ENCODE data around the gene PNLDC1.
"Not testable (repeated sequence)": the region's sequence is repeated elsewhere in the genome, so short reads cannot be mapped to it uniquely, and the experiment has no call there.

The PNLDC1 gene

GRCh38 chr6:159778542-159779103, 21.5 kb upstream of the PNLDC1 start:
- DNase-seq, result no peak

GRCh38 chr6:159788276-159788675, 11.8 kb upstream of the PNLDC1 start:
- DNase-seq, result no peak

GRCh38 chr6:159788753-159789376, 11.2 kb upstream of the PNLDC1 start:
- peak; percentile 4 to 5 for DNase-seq

- peak; percentile 99 for DNase-seq
These were observed 10.5 kb upstream of the PNLDC1 start, which contains the start of gene TCP1 for GRCh38 chr6:159789377-159790148. Gene TCP1, minus strand, starts transcription at chr6:159789602. Its CDS starts 134 bp downstream, at chr6:159789468.

GRCh38 chr6:159790149-159790955, 9.7 kb upstream of the PNLDC1 start, which contains the start of gene MRPL18:
Gene MRPL18, plus strand, starts transcription at chr6:159790467. Its CDS starts 121 bp downstream, at chr6:159790588.
- peak; percentile 79 to 82 for DNase-seq

- DNase-seq, result peak in 1 of 2 experiments; percentile 4
These were observed 9.0 kb upstream of the PNLDC1 start for GRCh38 chr6:159790956-159791598.

GRCh38 chr6:159794976-159795375, 5.1 kb upstream of the PNLDC1 start:
- DNase-seq, result not testable (repeated sequence)

- no peak for DNase-seq
These were observed 2.5 kb upstream of the PNLDC1 start for GRCh38 chr6:159797554-159797953.

GRCh38 chr6:159801935-159802334, 1.9 kb downstream of the PNLDC1 start:
- no peak for DNase-seq

GRCh38 chr6:159804504-159804903, 4.4 kb downstream of the PNLDC1 start:
- no peak for DNase-seq

- DNase-seq, result no peak
These were observed 5.5 kb downstream of the PNLDC1 start for GRCh38 chr6:159805440-159806020.

GRCh38 chr6:159806021-159806458, 6.0 kb downstream of the PNLDC1 start:
- DNase-seq, result no peak

GRCh38 chr6:159807150-159807858, 7.2 kb downstream of the PNLDC1 start:
- no peak for DNase-seq

- DNase-seq, result no peak
These were observed 8.6 kb downstream of the PNLDC1 start for GRCh38 chr6:159808647-159809046.

GRCh38 chr6:159809149-159809548, 9.1 kb downstream of the PNLDC1 start:
- DNase-seq, result no peak

- no peak for DNase-seq
These were observed 13.7 kb downstream of the PNLDC1 start for GRCh38 chr6:159813781-159814180.

- no peak for DNase-seq
These were observed 15.3 kb downstream of the PNLDC1 start for GRCh38 chr6:159815410-159815809.

- DNase-seq, result not testable (repeated sequence)
These were observed 16.7 kb downstream of the PNLDC1 start for GRCh38 chr6:159816775-159817174.

GRCh38 chr6:159817951-159818739, 18.1 kb downstream of the PNLDC1 start:
- no peak for DNase-seq

- DNase-seq, result no peak
These were observed 19.0 kb downstream of the PNLDC1 start for GRCh38 chr6:159819098-159819497.

All from activated CD4-positive, alpha-beta T cell treated with anti-CD3 and anti-CD28 coated beads, Interleukin-2, amount 50 U/mL, for 4 hours (primary cell).